Activated T-cell treated with anti-CD3 and anti-CD28 coated beads, Interleukin-2, amount 50 U/mL, for 1 hour (primary cell): ENCODE measurements around the gene NOP53.
"Not testable (repeated sequence)": the region's sequence is repeated elsewhere in the genome, so short reads cannot be mapped to it uniquely, and the experiment has no call there.

Experiments used
- DNase-seq: peaks from one replicate; pipeline ENCODE4 v3.0.0-alpha.2; 2020

NOP53 gene

GRCh38 chr19:47778049-47778953 lies 33.0 kb downstream of the NOP53 start, which contains the start of gene SELENOW:
TSS of gene SELENOW (plus strand) at chr19:47778703. CDS start at chr19:47778786, 83 bp downstream.
- DNase-seq = peak; percentile 86

- DNase-seq = peak; percentile 46
Measured at GRCh38 chr19:47778954-47779351, 33.6 kb downstream of the NOP53 start.

DNA sequence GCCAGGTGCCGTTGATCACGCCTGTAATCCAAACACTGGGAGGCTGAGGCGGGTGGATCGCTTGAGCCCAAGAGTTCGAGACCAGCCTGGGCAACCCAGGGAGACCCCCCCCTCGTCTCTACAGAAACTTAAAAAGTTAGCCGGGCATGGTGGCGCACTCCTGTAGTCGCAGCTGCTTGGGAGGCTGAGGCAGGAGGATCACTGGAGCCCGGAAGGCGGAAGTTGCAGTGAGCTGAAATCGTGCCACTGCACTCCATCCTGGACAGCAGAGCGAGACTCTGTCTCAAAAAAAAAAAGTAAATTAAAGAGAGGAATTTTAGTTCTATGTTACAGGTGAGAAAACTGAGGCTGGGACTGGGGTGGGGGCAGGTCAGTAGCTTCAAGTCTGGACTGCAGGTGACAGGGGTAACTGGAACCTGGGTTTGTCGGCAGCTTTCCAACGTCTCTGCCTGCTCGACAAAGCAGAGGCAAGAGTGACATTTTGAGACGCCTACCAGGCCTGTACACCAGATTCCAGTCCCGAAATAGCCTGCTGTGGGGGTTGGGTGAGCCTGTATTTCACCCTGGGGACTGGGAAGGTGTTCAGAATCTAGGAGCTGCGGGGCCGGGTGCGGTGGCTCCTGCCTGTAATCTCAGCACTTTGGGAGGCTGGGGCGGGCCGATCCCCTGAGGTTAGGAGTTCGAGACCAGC lies 34.3 kb downstream of the NOP53 start:
- DNase-seq = no peak

DNA sequence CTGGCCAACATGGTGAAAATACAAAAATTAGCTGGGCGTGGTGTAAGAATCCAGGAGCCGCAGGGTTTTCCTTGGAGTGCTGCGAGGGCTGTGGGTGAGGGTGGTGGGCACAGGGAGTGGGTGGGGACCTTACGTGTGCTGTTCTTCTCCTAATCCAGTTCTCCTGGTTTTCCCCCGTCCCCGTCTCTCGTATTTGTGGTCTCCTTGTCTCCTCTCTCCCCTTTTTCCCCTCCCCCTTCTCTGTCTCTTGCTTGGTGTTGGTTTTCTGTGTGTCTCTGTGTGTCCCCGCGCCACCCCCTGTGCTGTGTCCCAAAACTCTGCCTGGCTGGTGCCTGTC lies 34.8 kb downstream of the NOP53 start:
- DNase-seq = no peak

- no peak for DNase-seq
Measured at GRCh38 chr19:47781590-47782262, 36.4 kb downstream of the NOP53 start.

DNA sequence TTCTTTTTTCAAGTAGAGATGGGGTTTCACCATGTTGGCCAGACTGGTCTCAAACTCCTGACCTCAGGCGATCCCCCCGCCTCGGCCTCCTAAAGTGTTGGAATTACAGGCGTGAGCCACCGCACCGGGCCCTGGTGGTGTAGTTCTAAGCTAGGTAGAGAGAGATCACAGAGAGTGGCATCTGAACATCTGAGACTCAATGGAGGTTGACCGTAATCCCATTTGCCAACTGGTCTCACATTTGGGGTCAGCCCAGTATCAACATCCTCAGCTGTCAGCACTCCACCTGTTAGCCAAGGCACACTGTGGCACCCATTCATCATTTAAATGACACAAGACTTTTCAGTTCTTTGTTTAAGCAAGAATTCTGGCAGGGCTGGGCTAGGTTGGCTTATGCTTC lies 41.2 kb downstream of the NOP53 start:
- DNase-seq = no peak

GRCh38 chr19:47787307-47787706 lies 42.0 kb downstream of the NOP53 start:
- not testable (repeated sequence) for DNase-seq

DNA sequence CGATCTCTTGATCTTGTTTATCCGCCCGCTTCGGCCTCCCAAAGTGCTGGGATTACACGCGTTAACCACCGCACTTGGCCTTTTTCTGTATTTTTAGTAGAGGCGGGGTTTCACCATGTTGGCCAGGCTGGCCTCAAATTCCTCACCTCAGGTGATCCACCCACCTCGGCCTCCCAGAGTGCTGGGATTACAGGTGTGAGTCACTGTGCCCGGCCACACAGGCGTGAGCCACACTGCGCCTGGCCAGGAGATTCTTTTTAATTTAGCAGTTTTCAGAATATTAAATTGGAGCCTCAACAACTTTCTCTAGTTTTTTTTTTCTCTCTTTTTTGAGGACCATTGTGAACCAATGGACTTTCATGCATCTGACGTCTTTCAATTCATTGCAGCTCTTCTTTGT lies 44.5 kb downstream of the NOP53 start:
- not testable (repeated sequence) for DNase-seq

DNA sequence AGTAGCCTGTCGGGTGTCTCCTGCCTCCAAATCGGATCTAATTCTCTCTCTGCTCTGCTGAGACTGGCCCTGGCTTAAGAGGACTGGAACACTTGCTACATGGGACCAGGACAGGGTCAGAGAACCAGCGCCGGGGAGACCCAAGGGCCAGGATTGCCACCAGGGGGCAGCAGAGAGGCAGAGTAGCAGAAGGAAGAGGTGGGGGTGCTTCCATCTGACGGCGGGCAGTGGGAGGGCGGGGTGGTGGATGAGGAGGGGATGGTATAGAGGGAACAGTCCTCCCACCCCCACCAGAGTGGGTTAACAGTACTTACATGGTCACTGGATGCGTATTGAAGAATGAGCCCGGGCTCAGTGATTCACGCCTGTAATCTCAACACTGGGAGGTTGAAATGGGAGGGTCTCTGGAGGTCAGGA lies 45.1 kb downstream of the NOP53 start:
- DNase-seq = peak; percentile 83

DNA sequence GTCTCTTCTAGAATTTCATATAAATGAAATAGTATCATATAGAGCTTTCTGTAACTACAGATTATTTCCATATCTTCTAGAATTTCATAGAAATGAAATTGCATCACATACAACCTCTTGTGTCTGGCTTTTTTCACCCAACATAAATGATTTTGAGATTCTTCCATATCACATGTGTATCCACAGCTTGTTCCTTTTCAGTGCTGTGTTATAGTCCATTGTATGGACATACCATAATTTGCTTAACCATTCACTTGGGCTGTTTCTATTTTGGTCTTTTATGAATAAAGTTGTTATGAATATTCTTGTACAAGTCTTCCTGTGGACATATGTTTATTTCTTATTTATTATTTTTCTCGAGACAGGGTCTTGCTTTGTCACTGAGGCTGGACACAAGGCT lies 47.3 kb downstream of the NOP53 start:
- no peak for DNase-seq

DNA sequence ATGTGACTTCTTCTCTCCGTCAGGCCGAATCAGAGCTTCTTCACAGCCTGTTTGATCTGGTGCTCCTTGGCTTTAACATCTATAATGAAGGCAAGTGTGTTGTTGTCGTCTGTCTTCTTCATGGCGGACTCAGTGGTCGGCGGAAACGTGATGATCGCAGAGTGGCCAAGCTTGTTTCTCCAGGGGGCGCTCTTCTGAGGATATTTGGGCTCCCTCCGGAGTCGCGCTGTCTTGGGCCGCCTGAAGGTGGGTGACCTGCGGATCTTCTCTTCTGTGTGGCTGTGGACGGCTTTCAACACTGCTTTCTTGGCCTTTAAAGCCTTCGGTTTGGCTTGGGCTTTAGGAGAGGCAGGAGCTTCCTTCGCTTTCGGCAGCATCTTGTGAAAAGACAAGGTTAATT lies 49.2 kb downstream of the NOP53 start:
- DNase-seq = no peak

- DNase-seq = no peak
Measured at GRCh38 chr19:47796785-47797184, 51.4 kb downstream of the NOP53 start.

GRCh38 chr19:47797996-47798903 lies 52.9 kb downstream of the NOP53 start:
- DNase-seq = no peak

- no peak for DNase-seq
Measured at GRCh38 chr19:47798904-47799266, 53.5 kb downstream of the NOP53 start.

- DNase-seq = no peak
Measured at GRCh38 chr19:47801270-47801669, 55.9 kb downstream of the NOP53 start.

- DNase-seq = no peak
Measured at GRCh38 chr19:47802521-47803043, 57.2 kb downstream of the NOP53 start.

- not testable (repeated sequence) for DNase-seq
Measured at GRCh38 chr19:47803148-47803547, 57.8 kb downstream of the NOP53 start.

GRCh38 chr19:47803671-47804070 lies 58.3 kb downstream of the NOP53 start:
- DNase-seq = not testable (repeated sequence)

DNA sequence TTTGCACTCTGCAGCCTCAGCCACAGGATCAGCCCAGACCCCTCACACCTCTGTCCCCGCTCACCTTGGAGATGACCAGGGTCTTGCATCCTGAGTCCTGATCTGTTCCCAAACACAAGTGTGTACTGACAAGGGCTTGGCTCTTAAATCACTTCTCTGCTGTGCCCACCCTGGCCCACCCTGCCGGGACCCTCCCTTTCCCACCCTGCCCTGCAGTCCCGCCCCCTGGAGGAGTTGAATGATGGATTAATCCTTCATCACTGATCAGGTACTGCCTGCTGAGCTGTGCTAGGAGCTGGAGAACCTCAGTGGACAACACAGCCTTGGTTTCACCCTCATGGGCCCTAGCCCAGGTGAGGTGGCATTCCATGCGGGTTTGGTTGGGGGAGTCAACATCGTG lies 59.1 kb downstream of the NOP53 start, which contains the start of gene TPRX1:
Gene TPRX1 (minus strand): TSS at position 101 of the 400 bp plus-strand sequence. CDS start 12 bp downstream, at position 89.
- DNase-seq = not testable (repeated sequence)

DNA sequence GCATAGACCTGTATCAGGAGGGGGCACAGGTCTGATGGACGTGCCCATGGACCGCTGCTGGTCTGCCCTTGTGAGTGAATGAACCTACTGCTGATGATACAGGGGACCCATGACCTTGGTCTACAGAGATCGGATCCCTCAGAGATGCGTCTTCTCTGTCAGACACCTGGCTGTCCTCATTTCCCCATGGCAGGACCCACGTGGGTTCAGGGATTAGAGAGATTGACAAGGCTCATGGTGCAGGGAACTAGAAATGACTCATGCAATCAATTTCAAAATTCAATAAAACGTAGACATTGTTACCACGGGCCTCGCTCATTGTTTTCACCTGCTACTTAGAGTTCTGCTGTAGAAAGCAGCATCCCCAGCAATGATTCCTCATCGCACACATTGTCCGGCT lies 60.0 kb downstream of the NOP53 start:
- no peak for DNase-seq

GRCh38 chr19:47806435-47806834 lies 61.1 kb downstream of the NOP53 start:
- DNase-seq = no peak
